ENCODE measurements around the gene FOXJ2.

DNA sequence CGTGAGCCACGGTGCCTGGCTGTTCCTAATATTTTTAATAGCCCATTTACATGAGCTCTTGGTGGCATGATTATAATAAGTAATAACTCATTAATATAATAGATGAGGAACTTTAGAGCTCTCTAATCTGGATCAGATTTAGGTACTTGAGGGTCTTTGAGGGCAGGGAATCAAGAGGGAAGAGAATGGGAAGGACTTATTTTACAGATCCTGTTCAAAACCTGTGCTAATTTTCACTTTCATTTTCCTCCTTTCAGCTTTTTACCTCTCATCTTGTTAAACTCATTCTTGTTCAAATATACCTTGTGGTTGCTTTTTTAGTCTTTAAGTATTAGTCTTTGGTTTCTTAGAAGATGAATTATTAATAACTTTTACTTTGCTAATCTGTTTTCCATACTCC is 55.1 kb downstream of the FOXJ2 start:
- TF ChIP-seq, protein P1, sequence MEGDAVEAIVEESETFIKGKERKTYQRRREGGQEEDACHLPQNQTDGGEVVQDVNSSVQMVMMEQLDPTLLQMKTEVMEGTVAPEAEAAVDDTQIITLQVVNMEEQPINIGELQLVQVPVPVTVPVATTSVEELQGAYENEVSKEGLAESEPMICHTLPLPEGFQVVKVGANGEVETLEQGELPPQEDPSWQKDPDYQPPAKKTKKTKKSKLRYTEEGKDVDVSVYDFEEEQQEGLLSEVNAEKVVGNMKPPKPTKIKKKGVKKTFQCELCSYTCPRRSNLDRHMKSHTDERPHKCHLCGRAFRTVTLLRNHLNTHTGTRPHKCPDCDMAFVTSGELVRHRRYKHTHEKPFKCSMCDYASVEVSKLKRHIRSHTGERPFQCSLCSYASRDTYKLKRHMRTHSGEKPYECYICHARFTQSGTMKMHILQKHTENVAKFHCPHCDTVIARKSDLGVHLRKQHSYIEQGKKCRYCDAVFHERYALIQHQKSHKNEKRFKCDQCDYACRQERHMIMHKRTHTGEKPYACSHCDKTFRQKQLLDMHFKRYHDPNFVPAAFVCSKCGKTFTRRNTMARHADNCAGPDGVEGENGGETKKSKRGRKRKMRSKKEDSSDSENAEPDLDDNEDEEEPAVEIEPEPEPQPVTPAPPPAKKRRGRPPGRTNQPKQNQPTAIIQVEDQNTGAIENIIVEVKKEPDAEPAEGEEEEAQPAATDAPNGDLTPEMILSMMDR (IDR thresholded peaks at IDR 0.05) = no peak
- no peak for TF ChIP-seq EZH2 (IDR thresholded peaks at IDR 0.05; ENCODE audit: borderline replicate concordance, insufficient read depth, low read depth, low read length, poor library complexity, severe bottlenecking)

All from B cell (primary cell).